ENCODE data around the gene ATOSA.

The ATOSA gene

DNA sequence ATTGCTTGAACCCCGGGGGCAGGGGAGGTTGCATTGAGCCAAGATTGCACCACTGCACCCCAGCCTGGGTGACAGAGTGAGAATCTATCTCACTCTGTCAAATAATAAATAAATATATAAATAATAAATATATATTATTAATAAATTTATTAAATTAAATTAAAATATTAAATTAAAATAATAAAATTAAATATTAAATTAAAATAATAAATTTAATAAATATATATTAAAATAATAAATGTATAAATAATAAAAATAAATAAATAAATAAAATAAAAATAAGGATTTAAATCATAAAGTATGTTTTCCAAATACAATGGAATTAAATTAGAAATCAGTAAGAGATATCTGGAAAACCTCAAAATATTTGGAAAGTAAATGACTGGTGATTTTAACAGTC is 43.3 kb downstream of the ATOSA start:
- TF ChIP-seq SIN3A (IDR thresholded peaks at IDR 0.05; ENCODE audit: borderline replicate concordance, insufficient read depth, low read length) = no peak
- no peak for TF ChIP-seq FOXP2 (optimal IDR thresholded peaks at IDR 0.05; ENCODE audit: borderline replicate concordance, extremely low read depth, extremely low read length, insufficient read depth)
- TF ChIP-seq REST (IDR thresholded peaks at IDR 0.05; ENCODE audit: insufficient read depth in 1 of 2, low read depth in 2 of 2, low read length in 2 of 2) = no peak
- no peak for TF ChIP-seq TAF1 (IDR thresholded peaks at IDR 0.05; ENCODE audit: borderline replicate concordance, insufficient read depth, low read length)
- TF ChIP-seq POLR2AphosphoS5 (IDR thresholded peaks at IDR 0.05; ENCODE audit: low read depth, low read length) = no peak
